WTC11 (cell line): ENCODE measurements around the gene HSPH1. TPM values are rescaled to one million over a fixed set of nuclear protein-coding genes. Genes with fewer than 3 reads are reported as not detected.

Experiments used
- ATAC-seq: fragments of 200-7000 bp; cut with Tn5 transposase; 2 replicates; pipeline ENCODE4 v1.10.0; 2021; ENCODE audit warnings: mild to moderate bottlenecking, moderate library complexity
- CTCF ChIA-PET: fragments of 300-600 bp; sonication (Branson Sonifier 250); formaldehyde crosslinking; loops from one replicate; lab custom pipeline; 2021; ENCODE audit warnings: antibody characterized with exemption; lab: Charles Lee
- POLR2A ChIA-PET: fragments of 350-600 bp; sonication (Branson Sonifier 250); formaldehyde crosslinking; loops from one replicate; lab custom pipeline; 2021; ENCODE audit warnings: antibody characterized with exemption; lab: Charles Lee
- DNase-seq: peaks from one replicate; pipeline ENCODE4 v3.0.0; 2021; ENCODE audit warnings: low spot score
- H3K27ac Mint-ChIP-seq: 2 replicates; pipeline ENCODE4 v1.8.0; 2021; ENCODE audit warnings: mixed read lengths
- H3K27me3 Mint-ChIP-seq: 2 replicates; pipeline ENCODE4 v1.8.0; 2021; ENCODE audit warnings: low read depth, mild to moderate bottlenecking, moderate library complexity, mixed read lengths
- H3K36me3 Mint-ChIP-seq: 2 replicates; pipeline ENCODE4 v1.8.0; 2021; ENCODE audit warnings: mixed read lengths
- H3K4me1 Mint-ChIP-seq: 2 replicates; pipeline ENCODE4 v1.8.0; 2022; ENCODE audit warnings: mixed read lengths
- H3K4me3 Mint-ChIP-seq: 2 replicates; pipeline ENCODE4 v1.8.0; 2021; ENCODE audit warnings: mild to moderate bottlenecking, moderate library complexity, mixed read lengths
- H3K9me3 Mint-ChIP-seq: 2 replicates; pipeline ENCODE4 v1.8.0; 2021; ENCODE audit warnings: mixed read lengths
- ARID4B ChIP-seq: sonication (generic); formaldehyde crosslinking; IDR thresholded peaks from 2 replicates; pipeline ENCODE4 v1.8.0; 2023; ENCODE audit warnings: missing genetic modification reagents, mild to moderate bottlenecking, borderline replicate concordance
- CREB1 ChIP-seq: sonication (generic); formaldehyde crosslinking; IDR thresholded peaks from 2 replicates; pipeline ENCODE4 v1.8.0; 2023; ENCODE audit warnings: mild to moderate bottlenecking, missing genetic modification reagents
- CTCF ChIP-seq: fragments of 200-600 bp; IDR thresholded peaks from 2 replicates; pipeline ENCODE4 v1.8.0; 2022; ENCODE audit warnings: antibody characterized with exemption
- E2F5 ChIP-seq: sonication (generic); formaldehyde crosslinking; IDR thresholded peaks from 2 replicates; pipeline ENCODE4 v1.8.1; 2022; ENCODE audit warnings: mild to moderate bottlenecking, moderate library complexity, missing genetic modification reagents
- ELF4 ChIP-seq: sonication (generic); formaldehyde crosslinking; IDR thresholded peaks from 2 replicates; pipeline ENCODE4 v1.8.1; 2022; ENCODE audit warnings: low read depth, mild to moderate bottlenecking, moderate library complexity, missing genetic modification reagents
- ETV6 ChIP-seq: sonication (generic); formaldehyde crosslinking; IDR thresholded peaks from 2 replicates; pipeline ENCODE4 v1.8.1; 2022; ENCODE audit warnings: mild to moderate bottlenecking, missing genetic modification reagents
- FOXK1 ChIP-seq: sonication (generic); formaldehyde crosslinking; IDR thresholded peaks from 2 replicates; pipeline ENCODE4 v1.8.0; 2022; ENCODE audit warnings: mild to moderate bottlenecking, moderate library complexity, missing genetic modification reagents
- GABPB1 ChIP-seq: sonication (generic); formaldehyde crosslinking; IDR thresholded peaks from 2 replicates; pipeline ENCODE4 v1.8.1; 2023; ENCODE audit warnings: mild to moderate bottlenecking, missing genetic modification reagents
- JAZF1 ChIP-seq: fragments of 250-450 bp; sonication (Bioruptor Pico); IDR thresholded peaks from 2 replicates; pipeline ENCODE4 v1.9.0; 2021; ENCODE audit warnings: moderate library complexity, mild to moderate bottlenecking, inconsistent platforms
- MYBL2 ChIP-seq: sonication (generic); formaldehyde crosslinking; IDR thresholded peaks from 2 replicates; pipeline ENCODE4 v1.8.1; 2023; ENCODE audit warnings: mild to moderate bottlenecking, moderate library complexity, missing genetic modification reagents
- NFYB ChIP-seq: sonication (generic); formaldehyde crosslinking; conservative IDR thresholded peaks from 2 replicates; pipeline ENCODE4 v1.8.0; 2022; ENCODE audit warnings: low read depth, missing genetic modification reagents
- NR1H2 ChIP-seq: sonication (generic); formaldehyde crosslinking; IDR thresholded peaks from 2 replicates; pipeline ENCODE4 v1.9.0; 2021; ENCODE audit warnings: mild to moderate bottlenecking, moderate library complexity, missing genetic modification reagents
- RELA ChIP-seq: sonication (generic); formaldehyde crosslinking; IDR thresholded peaks from 2 replicates; pipeline ENCODE4 v1.8.1; 2022; ENCODE audit warnings: missing genetic modification reagents, mild to moderate bottlenecking, borderline replicate concordance
- ZNF263 ChIP-seq: sonication (generic); formaldehyde crosslinking; IDR thresholded peaks from 2 replicates; pipeline ENCODE4 v1.8.1; 2022; ENCODE audit warnings: low read depth, mild to moderate bottlenecking, moderate library complexity, missing genetic modification reagents
- total RNA-seq: library from RNA; stranded (reverse); gene quantifications from 3 replicates; pipeline ENCODE4 v1.2.3, GENCODE V29; 2021
- TF ChIP-seq, protein P1 (sequence below): fragments of 250-450 bp; sonication (Bioruptor Pico); IDR thresholded peaks from 2 replicates; pipeline ENCODE4 v1.9.0; 2021; ENCODE audit warnings: moderate library complexity, mild to moderate bottlenecking, inconsistent platforms, borderline replicate concordance
- TF ChIP-seq, protein P2 (sequence below): sonication (generic); formaldehyde crosslinking; IDR thresholded peaks from 2 replicates; pipeline ENCODE4 v1.8.1; 2023; ENCODE audit warnings: mild to moderate bottlenecking, missing genetic modification reagents, borderline replicate concordance
- TF ChIP-seq, protein P3 (sequence below): sonication (generic); formaldehyde crosslinking; IDR thresholded peaks from 2 replicates; pipeline ENCODE4 v1.8.1; 2023; ENCODE audit warnings: mild to moderate bottlenecking, missing genetic modification reagents
- TF ChIP-seq, protein P4 (sequence below): sonication (generic); formaldehyde crosslinking; IDR thresholded peaks from 2 replicates; pipeline ENCODE4 v1.8.0; 2022; ENCODE audit warnings: mild to moderate bottlenecking, missing genetic modification reagents
- TF ChIP-seq, protein P5 (sequence below): sonication (generic); formaldehyde crosslinking; IDR thresholded peaks from 2 replicates; pipeline ENCODE4 v1.8.0; 2022; ENCODE audit warnings: mild to moderate bottlenecking, missing genetic modification reagents

The HSPH1 gene
- total RNA-seq, 1 experiment from 2014 or later: 114 TPM

- TF ChIP-seq GABPB1 (CRISPR knock-in tag) (no peak), MYBL2 (CRISPR knock-in tag) (no peak), ZNF263 (no peak)
- TF ChIP-seq, protein P1, sequence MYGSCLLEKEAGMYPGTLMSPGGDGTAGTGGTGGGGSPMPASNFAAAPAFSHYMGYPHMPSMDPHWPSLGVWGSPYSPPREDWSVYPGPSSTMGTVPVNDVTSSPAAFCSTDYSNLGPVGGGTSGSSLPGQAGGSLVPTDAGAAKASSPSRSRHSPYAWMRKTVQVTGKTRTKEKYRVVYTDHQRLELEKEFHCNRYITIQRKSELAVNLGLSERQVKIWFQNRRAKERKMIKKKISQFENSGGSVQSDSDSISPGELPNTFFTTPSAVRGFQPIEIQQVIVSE (CRISPR knock-in tag): no peak
- TF ChIP-seq, protein P2, sequence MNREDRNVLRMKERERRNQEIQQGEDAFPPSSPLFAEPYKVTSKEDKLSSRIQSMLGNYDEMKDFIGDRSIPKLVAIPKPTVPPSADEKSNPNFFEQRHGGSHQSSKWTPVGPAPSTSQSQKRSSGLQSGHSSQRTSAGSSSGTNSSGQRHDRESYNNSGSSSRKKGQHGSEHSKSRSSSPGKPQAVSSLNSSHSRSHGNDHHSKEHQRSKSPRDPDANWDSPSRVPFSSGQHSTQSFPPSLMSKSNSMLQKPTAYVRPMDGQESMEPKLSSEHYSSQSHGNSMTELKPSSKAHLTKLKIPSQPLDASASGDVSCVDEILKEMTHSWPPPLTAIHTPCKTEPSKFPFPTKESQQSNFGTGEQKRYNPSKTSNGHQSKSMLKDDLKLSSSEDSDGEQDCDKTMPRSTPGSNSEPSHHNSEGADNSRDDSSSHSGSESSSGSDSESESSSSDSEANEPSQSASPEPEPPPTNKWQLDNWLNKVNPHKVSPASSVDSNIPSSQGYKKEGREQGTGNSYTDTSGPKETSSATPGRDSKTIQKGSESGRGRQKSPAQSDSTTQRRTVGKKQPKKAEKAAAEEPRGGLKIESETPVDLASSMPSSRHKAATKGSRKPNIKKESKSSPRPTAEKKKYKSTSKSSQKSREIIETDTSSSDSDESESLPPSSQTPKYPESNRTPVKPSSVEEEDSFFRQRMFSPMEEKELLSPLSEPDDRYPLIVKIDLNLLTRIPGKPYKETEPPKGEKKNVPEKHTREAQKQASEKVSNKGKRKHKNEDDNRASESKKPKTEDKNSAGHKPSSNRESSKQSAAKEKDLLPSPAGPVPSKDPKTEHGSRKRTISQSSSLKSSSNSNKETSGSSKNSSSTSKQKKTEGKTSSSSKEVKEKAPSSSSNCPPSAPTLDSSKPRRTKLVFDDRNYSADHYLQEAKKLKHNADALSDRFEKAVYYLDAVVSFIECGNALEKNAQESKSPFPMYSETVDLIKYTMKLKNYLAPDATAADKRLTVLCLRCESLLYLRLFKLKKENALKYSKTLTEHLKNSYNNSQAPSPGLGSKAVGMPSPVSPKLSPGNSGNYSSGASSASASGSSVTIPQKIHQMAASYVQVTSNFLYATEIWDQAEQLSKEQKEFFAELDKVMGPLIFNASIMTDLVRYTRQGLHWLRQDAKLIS (CRISPR knock-in tag): no peak
Observed at GRCh38 chr13:31114641-31115040, 47.1 kb downstream of the HSPH1 start (continued).

- POLR2A ChIA-PET: interaction anchor here (1.2 kb wide), 1 partner anchor 11 kb away, joined by 3 read pairs; no protein-coding TSS in a partner anchor
- Mint-ChIP-seq H3K4me1 (peaks cover 9% of the 10 kb centered on the region), H3K9me3 (no peaks in the 10 kb centered on the region), H3K27me3 (no peaks in the 10 kb centered on the region), H3K27ac (no peak overlapping the region), H3K4me3 (no peak overlapping the region), H3K36me3 (no peaks in the 10 kb centered on the region)
- DNase-seq: no peak
- ATAC-seq: no peak
- CTCF ChIA-PET: interaction anchor here (1.6 kb wide), 1 partner anchor 67 kb away, joined by 3 read pairs; no protein-coding TSS in a partner anchor
- no peak for TF ChIP-seq NR1H2
- no peak for TF ChIP-seq NFYB
- TF ChIP-seq, protein P3, sequence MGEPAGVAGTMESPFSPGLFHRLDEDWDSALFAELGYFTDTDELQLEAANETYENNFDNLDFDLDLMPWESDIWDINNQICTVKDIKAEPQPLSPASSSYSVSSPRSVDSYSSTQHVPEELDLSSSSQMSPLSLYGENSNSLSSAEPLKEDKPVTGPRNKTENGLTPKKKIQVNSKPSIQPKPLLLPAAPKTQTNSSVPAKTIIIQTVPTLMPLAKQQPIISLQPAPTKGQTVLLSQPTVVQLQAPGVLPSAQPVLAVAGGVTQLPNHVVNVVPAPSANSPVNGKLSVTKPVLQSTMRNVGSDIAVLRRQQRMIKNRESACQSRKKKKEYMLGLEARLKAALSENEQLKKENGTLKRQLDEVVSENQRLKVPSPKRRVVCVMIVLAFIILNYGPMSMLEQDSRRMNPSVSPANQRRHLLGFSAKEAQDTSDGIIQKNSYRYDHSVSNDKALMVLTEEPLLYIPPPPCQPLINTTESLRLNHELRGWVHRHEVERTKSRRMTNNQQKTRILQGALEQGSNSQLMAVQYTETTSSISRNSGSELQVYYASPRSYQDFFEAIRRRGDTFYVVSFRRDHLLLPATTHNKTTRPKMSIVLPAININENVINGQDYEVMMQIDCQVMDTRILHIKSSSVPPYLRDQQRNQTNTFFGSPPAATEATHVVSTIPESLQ: no peak
- no peak for TF ChIP-seq CREB1 (CRISPR knock-in tag)
- TF ChIP-seq CTCF: no peak
- TF ChIP-seq, protein P4, sequence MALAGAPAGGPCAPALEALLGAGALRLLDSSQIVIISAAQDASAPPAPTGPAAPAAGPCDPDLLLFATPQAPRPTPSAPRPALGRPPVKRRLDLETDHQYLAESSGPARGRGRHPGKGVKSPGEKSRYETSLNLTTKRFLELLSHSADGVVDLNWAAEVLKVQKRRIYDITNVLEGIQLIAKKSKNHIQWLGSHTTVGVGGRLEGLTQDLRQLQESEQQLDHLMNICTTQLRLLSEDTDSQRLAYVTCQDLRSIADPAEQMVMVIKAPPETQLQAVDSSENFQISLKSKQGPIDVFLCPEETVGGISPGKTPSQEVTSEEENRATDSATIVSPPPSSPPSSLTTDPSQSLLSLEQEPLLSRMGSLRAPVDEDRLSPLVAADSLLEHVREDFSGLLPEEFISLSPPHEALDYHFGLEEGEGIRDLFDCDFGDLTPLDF: no peak
- no peak for TF ChIP-seq RELA
- no peak for TF ChIP-seq ARID4B
- TF ChIP-seq E2F5 (CRISPR knock-in tag): no peak
- TF ChIP-seq JAZF1 (CRISPR knock-in tag): no peak
- TF ChIP-seq ETV6 (CRISPR knock-in tag): no peak
- TF ChIP-seq ELF4 (CRISPR knock-in tag): no peak
- TF ChIP-seq, protein P5, sequence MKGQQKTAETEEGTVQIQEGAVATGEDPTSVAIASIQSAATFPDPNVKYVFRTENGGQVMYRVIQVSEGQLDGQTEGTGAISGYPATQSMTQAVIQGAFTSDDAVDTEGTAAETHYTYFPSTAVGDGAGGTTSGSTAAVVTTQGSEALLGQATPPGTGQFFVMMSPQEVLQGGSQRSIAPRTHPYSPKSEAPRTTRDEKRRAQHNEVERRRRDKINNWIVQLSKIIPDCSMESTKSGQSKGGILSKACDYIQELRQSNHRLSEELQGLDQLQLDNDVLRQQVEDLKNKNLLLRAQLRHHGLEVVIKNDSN (CRISPR knock-in tag): no peak
- TF ChIP-seq FOXK1 (CRISPR knock-in tag): no peak
Observed at GRCh38 chr13:31111136-31111535, 50.6 kb downstream of the HSPH1 start.
